ENCODE results near the gene FRMD4B. TPM values are rescaled to one million over a fixed set of nuclear protein-coding genes. Genes with fewer than 3 reads are reported as not detected.

FRMD4B gene
- total and polyA plus RNA-seq, 2 donors (not counting 3 experiments of a cell fraction or from before 2014, with no cell fraction given): 66.4 to 89.7 TPM

- H3K27me3 ChIP-seq (ENCODE audit: control insufficient read depth in 2 of 2, insufficient read depth in 2 of 2, low read length in 2 of 2): peaks cover 0 to 1% of the 10 kb centered on the region in 2 experiments
- CTCF ChIA-PET: interaction anchor here (0.8 to 9.7 kb wide), 22 partner anchors 10 to 511 kb away, joined by 3 to 230 read pairs (median 12); partner anchors contain the start of genes FRMD4B and LMOD3
- no peak overlapping the region for H3K4me3 ChIP-seq (replicated peaks in 1 of 3; ENCODE audit: insufficient read depth in 1 of 3, low read depth in 1 of 3, low read length in 3 of 3)
- intact Hi-C loops (cut with micrococcal nuclease): loop anchor here (2.0 to 5.0 kb wide), 3 partner anchors 38 to 127 kb away; partner anchors contain the start of gene LMOD3
- H3K9me1 ChIP-seq (replicated peaks; ENCODE audit: control insufficient read depth, extremely low read depth, insufficient read depth, low read length): no peaks in the 10 kb centered on the region
- H4K20me1 ChIP-seq (replicated peaks; ENCODE audit: control insufficient read depth, extremely low read depth, insufficient read depth, low read length): no peaks in the 10 kb centered on the region
- POLR2A ChIA-PET: no interaction called here
- H3K9ac ChIP-seq (replicated peaks; ENCODE audit: extremely low read depth, insufficient read depth, low read length): no peak overlapping the region
- H3K9me3 ChIP-seq (replicated peaks; ENCODE audit: control insufficient read depth, insufficient read depth, low read length): no peaks in the 10 kb centered on the region
- H3K4me2 ChIP-seq (ENCODE audit: insufficient read depth, low read length): no peak overlapping the region
- no peak overlapping the region for H2AFZ ChIP-seq (ENCODE audit: low read depth, low read length)
- TF ChIP-seq FOS (IDR thresholded peaks at IDR 0.05; ENCODE audit: borderline replicate concordance, insufficient read depth, low read length) (no peak), JUN (IDR thresholded peaks at IDR 0.05; ENCODE audit: borderline replicate concordance, insufficient read depth, insufficient read length, low read depth) (no peak), POLR2A (IDR thresholded peaks at IDR 0.05; ENCODE audit: low read depth, low read length) (no peak), MYC (IDR thresholded peaks at IDR 0.05; ENCODE audit: low read depth, low read length) (no peak)
- DNase-seq (ENCODE audit: low read depth, low spot score) (no peak), FAIRE-seq (peak; percentile 33)
- no peaks in the 10 kb centered on the region for H3K4me1 ChIP-seq (ENCODE audit: control insufficient read depth, extremely low read depth, insufficient read depth, low read length)
- dilution Hi-C loops (cut with MboI; ENCODE audit: extremely low pct_ligation_motif_present, low sequenced_read_pairs): loop anchor here (25.0 kb wide), 1 partner anchor 252 kb away; no protein-coding TSS in a partner anchor
- no TSS peak for BruUV-seq (replicated peaks)
- H3K79me2 ChIP-seq (ENCODE audit: control insufficient read depth, insufficient read depth, low read length): no peaks in the 10 kb centered on the region
- no peaks in the 10 kb centered on the region for H3K36me3 ChIP-seq (ENCODE audit: control insufficient read depth in 2 of 2, extremely low read depth in 1 of 2, insufficient read depth in 2 of 2, low read length in 2 of 2)
- H3K27ac ChIP-seq (ENCODE audit: insufficient read depth, low read depth, low read length): no peak overlapping the region
These were observed 225.4 kb downstream of the FRMD4B start for GRCh38 chr3:69160525-69160924.

GRCh38 chr3:69160107-69160506 is 225.8 kb downstream of the FRMD4B start:
- intact Hi-C loops (cut with micrococcal nuclease): loop anchor here (2.0 to 5.0 kb wide), 3 partner anchors 37 to 127 kb away; partner anchors contain the start of gene LMOD3
- H3K4me2 ChIP-seq (ENCODE audit: insufficient read depth, low read length): no peak overlapping the region
- FAIRE-seq (no peak), DNase-seq (ENCODE audit: low read depth, low spot score) (no peak)
- no peaks in the 10 kb centered on the region for H4K20me1 ChIP-seq (replicated peaks; ENCODE audit: control insufficient read depth, extremely low read depth, insufficient read depth, low read length)
- ChIA-PET POLR2A (no interaction called here), CTCF (interaction anchor here (0.8 to 9.7 kb wide), 13 partner anchors 9 to 511 kb away, joined by 3 to 230 read pairs (median 20); partner anchors contain the start of gene LMOD3)
- no peak overlapping the region for H3K4me3 ChIP-seq (replicated peaks in 1 of 3; ENCODE audit: insufficient read depth in 1 of 3, low read depth in 1 of 3, low read length in 3 of 3)
- no peaks in the 10 kb centered on the region for H3K79me2 ChIP-seq (ENCODE audit: control insufficient read depth, insufficient read depth, low read length)
- no peaks in the 10 kb centered on the region for H3K36me3 ChIP-seq (ENCODE audit: control insufficient read depth in 2 of 2, extremely low read depth in 1 of 2, insufficient read depth in 2 of 2, low read length in 2 of 2)
- H3K9ac ChIP-seq (replicated peaks; ENCODE audit: extremely low read depth, insufficient read depth, low read length): no peak overlapping the region
- no peaks in the 10 kb centered on the region for H3K9me1 ChIP-seq (replicated peaks; ENCODE audit: control insufficient read depth, extremely low read depth, insufficient read depth, low read length)
- dilution Hi-C loops (cut with MboI; ENCODE audit: extremely low pct_ligation_motif_present, low sequenced_read_pairs): loop anchor here (25.0 kb wide), 1 partner anchor 252 kb away; no protein-coding TSS in a partner anchor
- BruUV-seq (replicated peaks): no TSS peak
- no peak overlapping the region for H3K27ac ChIP-seq (ENCODE audit: insufficient read depth, low read depth, low read length)
- H3K4me1 ChIP-seq (ENCODE audit: control insufficient read depth, extremely low read depth, insufficient read depth, low read length): no peaks in the 10 kb centered on the region
- no peaks in the 10 kb centered on the region for H3K9me3 ChIP-seq (replicated peaks; ENCODE audit: control insufficient read depth, insufficient read depth, low read length)
- H2AFZ ChIP-seq (ENCODE audit: low read depth, low read length): no peak overlapping the region
- H3K27me3 ChIP-seq (ENCODE audit: control insufficient read depth in 2 of 2, insufficient read depth in 2 of 2, low read length in 2 of 2): peaks cover 0 to 1% of the 10 kb centered on the region in 2 experiments
- TF ChIP-seq MYC (IDR thresholded peaks at IDR 0.05; ENCODE audit: low read depth, low read length) (no peak), JUN (IDR thresholded peaks at IDR 0.05; ENCODE audit: borderline replicate concordance, insufficient read depth, insufficient read length, low read depth) (no peak), EZH2 (IDR thresholded peaks at IDR 0.05; ENCODE audit: borderline replicate concordance, low read depth, low read length, severe bottlenecking) (no peak), POLR2A (IDR thresholded peaks at IDR 0.05; ENCODE audit: low read depth, low read length) (no peak), CTCF (IDR thresholded peaks at IDR 0.05; ENCODE audit: extremely low read depth in 1 of 2, insufficient read depth in 1 of 2, low read depth in 1 of 2, low read length in 2 of 2) (no peak), POLR2AphosphoS5 (IDR thresholded peaks at IDR 0.05; ENCODE audit: insufficient read depth, low read depth, low read length) (no peak), GATA2 (IDR thresholded peaks at IDR 0.05; ENCODE audit: insufficient read depth, insufficient read length, low read depth, low read length) (no peak), FOS (IDR thresholded peaks at IDR 0.05; ENCODE audit: borderline replicate concordance, insufficient read depth, low read length) (no peak)
- TF ChIP-seq, protein P1, sequence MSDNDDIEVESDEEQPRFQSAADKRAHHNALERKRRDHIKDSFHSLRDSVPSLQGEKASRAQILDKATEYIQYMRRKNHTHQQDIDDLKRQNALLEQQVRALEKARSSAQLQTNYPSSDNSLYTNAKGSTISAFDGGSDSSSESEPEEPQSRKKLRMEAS (IDR thresholded peaks at IDR 0.05; ENCODE audit: insufficient read depth, insufficient read length): no peak

All from endothelial cell of umbilical vein (primary cell).